ENCODE results near the gene ABCA8. TPM values are rescaled to one million over a fixed set of nuclear protein-coding genes. Genes with fewer than 3 reads are reported as not detected.
"Not testable (repeated sequence)": the region's sequence is repeated elsewhere in the genome, so short reads cannot be mapped to it uniquely, and the experiment has no call there.

The ABCA8 gene
- total RNA-seq, 1 donor from 2014 or later, result 72.2 TPM

- DNase-seq (ENCODE audit: low spot score), result no peak
These were observed 130.5 kb downstream of the ABCA8 start for GRCh38 chr17:68824707-68825106.

- DNase-seq (ENCODE audit: low spot score), result not testable (repeated sequence)
These were observed 131.0 kb downstream of the ABCA8 start for GRCh38 chr17:68824185-68824584.

DNA sequence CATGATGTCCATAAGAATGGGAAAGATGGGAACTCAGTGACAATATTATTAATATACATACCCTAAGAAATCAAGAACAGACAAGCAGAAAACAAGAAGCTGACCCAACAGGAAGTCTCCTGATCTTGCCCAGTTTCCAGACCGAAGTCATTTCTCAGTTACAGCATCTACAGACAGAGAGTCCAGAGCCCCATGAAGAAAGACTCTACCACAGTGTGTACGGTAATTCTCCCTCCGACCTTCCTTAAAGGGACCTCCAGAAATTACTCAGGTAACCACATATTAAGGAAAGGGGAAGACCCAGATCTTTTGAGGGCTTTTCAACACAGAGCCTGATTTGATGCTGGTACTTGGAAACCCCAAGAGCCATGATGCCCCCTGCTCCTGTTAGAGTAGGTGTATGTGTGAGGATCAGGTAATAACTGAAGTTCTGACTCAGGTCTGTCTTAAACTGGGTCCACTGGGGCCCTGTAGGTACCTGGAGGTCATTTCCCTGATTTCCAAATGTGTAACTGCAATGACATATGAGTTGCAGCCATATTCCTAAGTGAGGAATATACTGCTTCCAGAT, 132.4 kb downstream of the ABCA8 start:
- DNase-seq (ENCODE audit: low spot score), result no peak

DNA sequence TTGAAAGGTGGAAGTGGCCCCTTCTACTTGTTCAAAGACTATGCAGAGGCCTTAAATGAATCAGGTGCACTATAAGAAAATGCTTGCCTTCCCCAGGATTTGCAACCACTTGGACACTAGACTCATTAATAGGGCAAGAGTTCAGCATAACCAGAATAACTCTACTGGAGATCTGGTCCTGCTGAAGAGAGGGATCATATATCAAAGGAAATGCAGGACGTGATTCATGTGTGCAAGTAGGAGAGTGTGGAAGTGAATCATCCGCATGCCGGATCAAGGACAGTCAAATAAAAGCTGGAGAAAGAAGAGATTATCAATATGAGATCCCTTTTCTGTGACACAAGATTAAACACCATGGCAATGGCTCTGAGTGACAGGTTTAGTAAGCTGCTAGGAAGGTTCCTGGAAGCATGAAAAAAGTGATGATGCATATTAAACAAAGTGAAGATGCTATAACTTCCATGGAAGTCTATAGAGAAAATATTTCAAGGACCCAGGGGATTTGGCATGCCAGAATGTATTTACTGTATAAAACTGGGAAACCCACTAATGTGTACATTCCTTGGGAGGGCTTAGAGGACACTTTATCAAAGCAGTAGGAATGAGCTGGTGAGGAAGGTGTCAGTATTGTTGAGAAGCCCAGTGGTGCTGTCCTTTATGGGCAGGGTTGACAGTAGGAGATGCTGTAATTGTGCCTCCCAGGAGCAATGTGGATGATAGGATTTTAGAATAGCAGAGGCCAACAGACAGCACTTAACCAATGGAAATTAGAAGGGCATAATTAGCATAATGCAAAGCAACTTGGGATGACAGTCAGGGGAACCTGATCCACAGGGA, 133.1 kb downstream of the ABCA8 start:
- DNase-seq (ENCODE audit: low spot score), result peak; percentile 91

- no peak for DNase-seq (ENCODE audit: low spot score)
These were observed 134.2 kb downstream of the ABCA8 start for GRCh38 chr17:68820825-68821481.

- DNase-seq (ENCODE audit: low spot score), result no peak
These were observed 134.7 kb downstream of the ABCA8 start for GRCh38 chr17:68820476-68820824.

DNA sequence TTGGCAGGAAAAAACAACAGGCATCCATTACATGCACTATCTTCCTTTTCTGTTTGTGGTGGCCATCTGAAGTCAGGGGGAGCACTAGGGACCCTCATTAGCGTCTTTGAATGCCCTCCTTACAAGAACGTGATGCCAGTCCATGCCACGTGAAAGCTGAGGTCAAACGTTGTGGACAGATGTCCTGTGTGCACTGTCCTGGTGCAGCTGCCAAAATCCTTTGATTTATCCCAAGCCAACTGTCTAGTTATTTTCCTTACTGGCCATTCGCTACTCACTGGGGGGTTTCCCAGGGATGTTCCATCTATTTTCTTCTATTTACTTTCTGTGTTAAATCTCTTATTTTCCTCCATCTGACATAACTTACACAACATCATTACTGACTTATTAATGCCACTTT, 135.7 kb downstream of the ABCA8 start:
- DNase-seq (ENCODE audit: low spot score), result no peak

Other genes starting within 250 kb of the ABCA8 start
- 3.6 TPM for gene ABCA9, start 105.5 kb upstream of the ABCA8 start, total RNA-seq (ENCODE audit: insufficient read depth, low replicate concordance)
- 17.1 TPM for gene ABCA6, start 186.5 kb upstream of the ABCA8 start, total RNA-seq (ENCODE audit: insufficient read depth, low replicate concordance)